ENCODE measurements around the gene CHST5. TPM values are rescaled to one million over a fixed set of nuclear protein-coding genes. Genes with fewer than 3 reads are reported as not detected.
"Not testable (repeated sequence)": the region's sequence is repeated elsewhere in the genome, so short reads cannot be mapped to it uniquely, and the experiment has no call there.

The CHST5 gene
- total and polyA plus RNA-seq, 5 donors from 2014 or later, result not detected

DNA sequence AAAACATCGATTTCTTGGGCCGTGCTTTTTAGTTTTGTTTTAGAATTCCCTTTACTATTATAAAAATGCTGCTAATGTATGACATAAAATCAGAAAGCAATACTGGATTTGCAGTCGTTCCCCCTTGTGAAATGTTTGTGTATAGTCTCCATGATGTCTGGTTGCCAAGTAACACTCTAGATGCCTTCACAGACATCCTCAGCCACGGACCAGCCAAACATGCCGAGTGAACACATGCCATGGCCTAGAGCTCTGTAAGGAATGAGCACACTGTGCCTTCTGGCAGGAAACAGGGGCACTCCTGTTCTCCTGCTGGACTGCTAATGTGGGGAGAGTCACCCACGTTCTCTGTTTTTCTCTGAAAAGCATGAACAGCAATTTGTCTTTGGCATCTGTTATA is 34.1 kb downstream of the CHST5 start:
- not testable (repeated sequence) for H3K36me3 Mint-ChIP-seq; H3K36me3 ChIP-seq (ENCODE audit: control insufficient read depth, insufficient read depth, low read length); H3K4me3 Mint-ChIP-seq; H3K9me3 Mint-ChIP-seq; H3K27me3 ChIP-seq (ENCODE audit: control insufficient read depth, insufficient read depth, low read length); DNase-seq; H3K4me1 ChIP-seq (ENCODE audit: control insufficient read depth, insufficient read depth, low read length, poor library complexity, severe bottlenecking); H3K27ac ChIP-seq (ENCODE audit: insufficient read depth, low read length, poor library complexity, severe bottlenecking); H3K4me1 Mint-ChIP-seq; ATAC-seq (ENCODE audit: low read depth in 2 of 2); H3K4me3 ChIP-seq (ENCODE audit: low read depth, low read length); H3K27ac Mint-ChIP-seq; H3K9me3 ChIP-seq (ENCODE audit: control insufficient read depth in 2 of 2, low read length in 2 of 2)
- H3K27me3 Mint-ChIP-seq, result peaks cover 20% of the 10 kb centered on the region

DNA sequence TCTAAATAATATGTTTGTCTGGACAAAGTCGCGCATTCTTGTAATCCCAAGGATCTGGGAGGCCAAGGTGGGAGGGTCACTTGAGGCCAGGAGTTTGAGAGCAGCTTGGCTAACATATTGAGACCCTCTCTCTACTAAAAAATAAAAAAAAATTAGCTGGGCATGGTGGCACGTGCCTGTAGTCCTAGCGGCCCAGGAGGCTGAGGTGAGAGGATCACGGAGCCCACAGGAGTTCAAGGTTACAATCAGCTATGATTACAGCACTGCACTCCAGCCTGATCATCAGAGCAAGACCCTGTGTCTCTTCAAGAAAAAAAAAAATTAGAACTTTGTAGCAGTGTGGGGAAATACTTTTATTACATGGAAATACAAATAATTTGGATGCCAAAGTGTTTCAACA is 34.5 kb downstream of the CHST5 start:
- Mint-ChIP-seq H3K27ac (no peak overlapping the region), H3K36me3 (no peaks in the 10 kb centered on the region), H3K4me3 (no peak overlapping the region), H3K9me3 (no peaks in the 10 kb centered on the region), H3K27me3 (peaks cover 21% of the 10 kb centered on the region), H3K4me1 (no peaks in the 10 kb centered on the region)
- H3K4me3 ChIP-seq (ENCODE audit: low read depth, low read length), result no peak overlapping the region
- DNase-seq (no peak), ATAC-seq (ENCODE audit: low read depth in 2 of 2) (no peak)
- no peaks in the 10 kb centered on the region for H3K4me1 ChIP-seq (ENCODE audit: control insufficient read depth, insufficient read depth, low read length, poor library complexity, severe bottlenecking)
- H3K27ac ChIP-seq (ENCODE audit: insufficient read depth, low read length, poor library complexity, severe bottlenecking), result no peak overlapping the region
- no peaks in the 10 kb centered on the region for H3K27me3 ChIP-seq (ENCODE audit: control insufficient read depth, insufficient read depth, low read length)
- H3K36me3 ChIP-seq (ENCODE audit: control insufficient read depth, insufficient read depth, low read length), result no peaks in the 10 kb centered on the region
- no peaks in the 10 kb centered on the region for H3K9me3 ChIP-seq (ENCODE audit: control insufficient read depth in 2 of 2, low read length in 2 of 2)

DNA sequence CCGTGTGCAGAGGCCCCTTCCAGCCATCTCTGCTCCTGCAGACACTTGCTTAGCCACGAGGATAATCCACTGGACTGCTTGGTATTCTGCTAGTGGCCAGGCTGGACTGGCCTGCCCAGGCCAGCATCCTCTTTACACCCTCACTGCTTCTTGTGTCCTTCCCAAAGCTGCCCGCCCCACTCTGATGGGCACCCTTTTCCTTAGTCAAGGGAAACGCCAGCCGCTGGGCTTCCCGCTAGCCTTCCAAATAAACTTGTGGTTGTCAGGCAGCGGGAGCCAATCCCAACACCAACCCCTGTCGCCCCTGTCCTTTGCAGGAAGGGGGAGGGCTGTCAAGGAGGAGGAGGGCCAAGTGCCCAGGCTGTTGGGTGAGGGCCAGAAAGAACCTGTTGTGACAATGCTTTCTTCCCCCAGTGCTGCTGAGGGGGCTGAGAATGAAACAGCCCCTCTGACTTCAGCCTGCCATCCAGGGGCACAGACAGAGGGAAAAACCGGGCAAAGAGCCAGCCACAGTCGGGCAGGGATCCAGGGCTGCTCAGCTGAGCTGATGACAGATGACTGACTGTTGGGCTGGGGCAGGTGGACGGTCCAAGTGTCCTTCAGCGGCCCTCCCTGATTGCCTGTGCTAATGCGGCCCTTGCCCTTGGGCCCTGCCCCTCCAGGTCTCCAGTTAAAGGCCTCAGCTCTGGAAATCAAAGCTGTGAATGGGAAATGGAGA is 37.1 kb downstream of the CHST5 start:
- H3K27ac Mint-ChIP-seq; H3K36me3 ChIP-seq (ENCODE audit: control insufficient read depth, insufficient read depth, low read length); ATAC-seq (ENCODE audit: low read depth in 2 of 2); H3K9me3 Mint-ChIP-seq; H3K4me1 Mint-ChIP-seq; H3K4me3 Mint-ChIP-seq; H3K4me3 ChIP-seq (ENCODE audit: low read depth, low read length); H3K27ac ChIP-seq (ENCODE audit: insufficient read depth, low read length, poor library complexity, severe bottlenecking); DNase-seq; H3K4me1 ChIP-seq (ENCODE audit: control insufficient read depth, insufficient read depth, low read length, poor library complexity, severe bottlenecking); H3K36me3 Mint-ChIP-seq; H3K27me3 ChIP-seq (ENCODE audit: control insufficient read depth, insufficient read depth, low read length); H3K9me3 ChIP-seq (ENCODE audit: control insufficient read depth in 2 of 2, low read length in 2 of 2): not testable (repeated sequence)
- peaks cover 41% of the 10 kb centered on the region for H3K27me3 Mint-ChIP-seq

DNA sequence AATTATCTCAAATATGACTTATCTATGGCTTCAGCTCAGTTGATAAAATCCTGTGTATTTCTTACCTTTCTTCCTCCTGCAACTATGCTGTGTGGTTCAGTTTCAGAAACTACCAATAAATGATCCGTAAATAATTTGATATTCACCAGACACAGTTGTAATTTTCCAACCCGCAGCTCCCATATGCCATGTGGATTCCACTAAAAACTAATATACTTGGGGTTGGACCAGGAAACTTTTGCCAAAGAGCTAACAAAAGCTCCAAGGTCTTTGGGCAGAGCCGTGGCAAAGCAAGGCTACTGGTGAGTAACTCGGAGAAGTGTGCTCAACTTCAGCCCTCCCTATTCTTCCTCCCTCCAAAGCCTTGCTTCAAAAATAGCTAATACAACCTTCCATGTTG is 38.4 kb downstream of the CHST5 start:
- H3K36me3 Mint-ChIP-seq, result no peaks in the 10 kb centered on the region
- no peak overlapping the region for H3K4me3 ChIP-seq (ENCODE audit: low read depth, low read length)
- H3K9me3 ChIP-seq (ENCODE audit: control insufficient read depth in 2 of 2, low read length in 2 of 2), result no peaks in the 10 kb centered on the region
- H3K27me3 Mint-ChIP-seq, result peaks cover 53% of the 10 kb centered on the region
- no peak for DNase-seq
- no peaks in the 10 kb centered on the region for H3K36me3 ChIP-seq (ENCODE audit: control insufficient read depth, insufficient read depth, low read length)
- no peak overlapping the region for H3K27ac ChIP-seq (ENCODE audit: insufficient read depth, low read length, poor library complexity, severe bottlenecking)
- ATAC-seq (ENCODE audit: low read depth in 2 of 2), result no peak
- peaks cover 6% of the 10 kb centered on the region for H3K4me1 ChIP-seq (ENCODE audit: control insufficient read depth, insufficient read depth, low read length, poor library complexity, severe bottlenecking)
- peaks cover 4% of the 10 kb centered on the region for H3K27me3 ChIP-seq (ENCODE audit: control insufficient read depth, insufficient read depth, low read length)
- peaks cover 0 to 10% (median 0%) of the 10 kb centered on the region in 4 donors for H3K4me1 Mint-ChIP-seq
- no peak overlapping the region for H3K27ac Mint-ChIP-seq
- H3K4me3 Mint-ChIP-seq, result no peak overlapping the region
- no peaks in the 10 kb centered on the region for H3K9me3 Mint-ChIP-seq

DNA sequence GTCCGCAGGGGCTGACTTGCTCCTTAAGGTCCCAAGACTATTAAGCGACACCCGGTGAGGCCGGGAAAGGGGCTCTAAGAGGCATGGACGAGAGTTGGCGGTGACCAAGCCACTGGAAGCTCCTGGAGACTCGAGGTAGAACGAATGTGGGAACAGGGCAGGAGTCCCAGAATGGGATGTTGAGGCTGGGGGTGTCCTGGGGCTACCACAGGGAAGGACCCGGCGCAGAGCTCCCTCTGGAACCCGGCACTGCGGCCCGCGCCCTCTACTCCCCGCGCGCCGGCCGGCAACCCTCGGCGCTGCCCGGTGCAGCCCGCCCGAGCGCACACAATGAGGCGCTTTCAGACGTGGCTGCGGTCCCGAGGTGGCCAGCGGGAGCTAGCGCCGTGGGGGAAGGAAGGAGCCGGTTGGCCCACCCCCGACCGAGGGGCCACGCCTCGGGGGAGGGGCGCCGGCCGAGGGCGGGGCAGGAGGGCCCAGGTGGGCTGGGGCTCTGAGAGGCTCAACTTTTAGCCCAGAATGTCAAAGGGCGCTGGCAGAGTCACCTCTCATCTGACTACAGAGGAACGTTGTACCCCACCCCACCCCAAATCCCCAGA is 40.7 kb downstream of the CHST5 start, which contains the start of gene CHST6:
Gene CHST6, minus strand, starts transcription at position 366 of the 599 bp plus-strand sequence. CDS start 15,613 bp downstream, outside the sequence.
- Histone ChIP-seq H3K4me1 (ENCODE audit: control insufficient read depth, insufficient read depth, low read length, poor library complexity, severe bottlenecking) (peaks cover 6% of the 10 kb centered on the region), H3K27me3 (ENCODE audit: control insufficient read depth, insufficient read depth, low read length) (peaks cover 4% of the 10 kb centered on the region), H3K4me3 (ENCODE audit: low read depth, low read length) (no peak within 1 kb of the TSS), H3K9me3 (ENCODE audit: control insufficient read depth in 2 of 2, low read length in 2 of 2) (no peaks in the 10 kb centered on the region), H3K27ac (ENCODE audit: insufficient read depth, low read length, poor library complexity, severe bottlenecking) (no peak within 1 kb of the TSS), H3K36me3 (ENCODE audit: control insufficient read depth, insufficient read depth, low read length) (no peaks in the 10 kb centered on the region)
- peak in 1 of 2 donors; percentile 37 for ATAC-seq (ENCODE audit: low read depth in 2 of 2)
- peak in 1 of 3 donors; percentile 13 for DNase-seq
- Mint-ChIP-seq H3K27me3 (peaks cover 51% of the 10 kb centered on the region), H3K9me3 (no peaks in the 10 kb centered on the region), H3K4me1 (peaks cover 0 to 10% (median 0%) of the 10 kb centered on the region in 4 donors), H3K36me3 (no peaks in the 10 kb centered on the region), H3K27ac (no peak within 1 kb of the TSS), H3K4me3 (peak within 1 kb of the TSS in 2 of 4 donors; percentile 33 to 79)

DNA sequence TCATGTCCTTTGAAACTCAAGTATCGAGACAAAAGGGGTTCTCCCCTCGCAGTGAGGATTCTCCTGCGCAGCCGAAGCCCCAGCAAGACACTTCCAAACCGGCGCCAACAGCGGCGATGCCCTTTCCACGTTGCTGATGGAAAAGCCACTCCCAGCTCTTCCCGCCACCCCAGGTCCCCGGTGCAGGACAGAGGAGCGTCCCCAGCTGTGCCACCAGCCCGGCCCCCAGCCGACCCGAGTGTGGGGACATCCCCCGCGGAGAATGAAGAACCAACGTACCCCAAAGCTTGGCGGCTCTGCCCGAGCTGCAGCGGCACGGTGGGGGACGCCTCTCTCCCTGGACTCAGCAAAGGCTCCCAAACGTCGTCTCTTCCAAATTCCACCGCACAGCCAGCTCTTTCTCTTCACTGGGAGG is 41.2 kb downstream of the CHST5 start:
- H3K4me3 ChIP-seq (ENCODE audit: low read depth, low read length), result no peak overlapping the region

DNA sequence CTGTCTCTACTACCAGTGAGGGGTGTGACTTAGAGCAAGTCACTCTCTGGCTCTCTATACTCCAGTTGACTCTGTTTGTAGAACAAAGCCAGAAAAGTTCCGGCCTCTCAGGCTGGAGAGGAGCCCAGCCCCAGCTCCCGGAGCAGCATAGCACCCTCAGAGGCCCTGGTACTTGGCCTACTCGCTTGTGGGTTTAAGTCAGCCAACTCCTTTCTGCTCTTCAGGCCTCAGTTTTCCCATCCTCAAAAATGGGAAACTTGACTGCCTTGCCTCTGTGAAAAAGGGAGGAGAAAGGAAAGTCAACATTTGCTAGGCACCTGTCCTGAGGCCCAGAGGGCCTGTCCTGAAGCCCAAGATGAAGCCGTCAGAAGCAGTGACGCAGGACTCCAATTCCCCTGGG is 41.7 kb downstream of the CHST5 start:
- Histone ChIP-seq H3K27me3 (ENCODE audit: control insufficient read depth, insufficient read depth, low read length) (peaks cover 4% of the 10 kb centered on the region), H3K9me3 (ENCODE audit: control insufficient read depth in 2 of 2, low read length in 2 of 2) (no peaks in the 10 kb centered on the region), H3K36me3 (ENCODE audit: control insufficient read depth, insufficient read depth, low read length) (no peaks in the 10 kb centered on the region), H3K27ac (ENCODE audit: insufficient read depth, low read length, poor library complexity, severe bottlenecking) (no peak overlapping the region), H3K4me1 (ENCODE audit: control insufficient read depth, insufficient read depth, low read length, poor library complexity, severe bottlenecking) (peaks cover 6% of the 10 kb centered on the region), H3K4me3 (ENCODE audit: low read depth, low read length) (no peak overlapping the region)
- ATAC-seq (ENCODE audit: low read depth in 2 of 2) (no peak), DNase-seq (no peak)
- Mint-ChIP-seq H3K4me1 (peaks cover 0 to 10% (median 0%) of the 10 kb centered on the region in 4 donors), H3K36me3 (no peaks in the 10 kb centered on the region), H3K27me3 (peaks cover 51% of the 10 kb centered on the region), H3K27ac (no peak overlapping the region), H3K4me3 (no peak overlapping the region), H3K9me3 (no peaks in the 10 kb centered on the region)

More for the DNA sequence above, 41.2 kb downstream of the CHST5 start:
- Histone ChIP-seq H3K27me3 (ENCODE audit: control insufficient read depth, insufficient read depth, low read length) (peaks cover 4% of the 10 kb centered on the region), H3K36me3 (ENCODE audit: control insufficient read depth, insufficient read depth, low read length) (no peaks in the 10 kb centered on the region), H3K27ac (ENCODE audit: insufficient read depth, low read length, poor library complexity, severe bottlenecking) (no peak overlapping the region), H3K9me3 (ENCODE audit: control insufficient read depth in 2 of 2, low read length in 2 of 2) (no peaks in the 10 kb centered on the region), H3K4me1 (ENCODE audit: control insufficient read depth, insufficient read depth, low read length, poor library complexity, severe bottlenecking) (peaks cover 6% of the 10 kb centered on the region)
- Mint-ChIP-seq H3K27me3 (peaks cover 51% of the 10 kb centered on the region), H3K4me3 (peak overlapping the region in 2 of 4 donors; percentile 33 to 79), H3K9me3 (no peaks in the 10 kb centered on the region), H3K4me1 (peaks cover 0 to 10% (median 0%) of the 10 kb centered on the region in 4 donors), H3K36me3 (no peaks in the 10 kb centered on the region), H3K27ac (no peak overlapping the region)
- DNase-seq (no peak), ATAC-seq (ENCODE audit: low read depth in 2 of 2) (no peak)

DNA sequence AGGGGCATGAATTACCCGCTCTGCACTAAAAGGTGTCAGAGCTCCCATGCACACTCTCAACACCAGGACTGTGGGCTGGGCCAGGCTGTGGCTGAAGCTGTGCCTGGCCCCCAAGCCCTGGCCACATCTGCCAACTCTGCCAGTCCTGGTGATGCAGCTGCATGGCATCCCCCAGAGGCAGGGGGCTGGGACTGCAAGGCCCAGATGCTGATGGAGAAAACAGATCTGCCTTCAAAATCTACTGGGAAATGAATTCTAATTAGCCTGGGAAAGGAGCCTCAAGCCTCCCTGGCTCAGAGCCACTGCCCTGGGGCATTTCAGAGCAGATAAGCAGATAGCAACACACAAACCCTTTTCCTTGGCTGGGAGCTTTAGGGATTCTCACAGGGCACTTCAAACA is 44.0 kb downstream of the CHST5 start:
- peaks cover 45% of the 10 kb centered on the region for H3K27me3 Mint-ChIP-seq
- H3K27ac ChIP-seq (ENCODE audit: insufficient read depth, low read length, poor library complexity, severe bottlenecking), result no peak overlapping the region
- H3K27ac Mint-ChIP-seq, result no peak overlapping the region
- peaks cover 6% of the 10 kb centered on the region for H3K4me1 ChIP-seq (ENCODE audit: control insufficient read depth, insufficient read depth, low read length, poor library complexity, severe bottlenecking)
- H3K9me3 ChIP-seq (ENCODE audit: control insufficient read depth in 2 of 2, low read length in 2 of 2), result no peaks in the 10 kb centered on the region
- H3K36me3 ChIP-seq (ENCODE audit: control insufficient read depth, insufficient read depth, low read length), result no peaks in the 10 kb centered on the region
- H3K9me3 Mint-ChIP-seq, result no peaks in the 10 kb centered on the region
- H3K36me3 Mint-ChIP-seq, result no peaks in the 10 kb centered on the region
- DNase-seq (no peak), ATAC-seq (ENCODE audit: low read depth in 2 of 2) (no peak)
- H3K4me3 ChIP-seq (ENCODE audit: low read depth, low read length), result no peak overlapping the region
- peaks cover 0 to 10% (median 0%) of the 10 kb centered on the region in 4 donors for H3K4me1 Mint-ChIP-seq
- H3K27me3 ChIP-seq (ENCODE audit: control insufficient read depth, insufficient read depth, low read length), result peaks cover 4% of the 10 kb centered on the region
- no peak overlapping the region for H3K4me3 Mint-ChIP-seq

All from CD4-positive, CD25-positive, alpha-beta regulatory T cell (primary cell).